ENCODE measurements around the gene CHL1. TPM values are rescaled to one million over a fixed set of nuclear protein-coding genes. Genes with fewer than 3 reads are reported as not detected.
A peak's percentile ranks its signal among the peaks of the same experiment; 100 is the strongest.

CHL1 gene
- total and polyA plus RNA-seq, 2 donors (not counting 1 experiment from before 2014, with no cell fraction given): 0.01 to 0.33 TPM

DNA sequence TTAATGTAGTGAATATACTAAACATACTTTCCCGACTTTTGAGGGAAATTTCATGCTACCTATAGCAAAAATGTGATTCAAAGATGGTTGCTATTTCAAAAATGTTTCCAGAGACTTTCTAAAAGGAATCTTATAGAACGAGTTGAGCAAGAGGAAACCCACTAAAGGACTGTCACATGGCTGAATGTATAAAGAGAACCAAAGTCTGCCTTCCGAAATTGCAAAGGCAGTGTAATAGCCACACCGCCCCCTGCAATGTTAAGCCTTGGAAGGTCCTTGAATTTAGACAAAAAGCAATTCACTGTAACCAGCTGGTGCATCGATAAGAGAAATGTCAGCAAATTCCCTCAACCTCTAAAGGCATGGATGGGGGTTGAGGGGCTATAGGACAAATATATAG is 142.8 kb downstream of the CHL1 start:
- Histone ChIP-seq H3K79me2 (ENCODE audit: control insufficient read depth, insufficient read depth, low read length) (no peaks in the 10 kb centered on the region), H3K27me3 (ENCODE audit: control insufficient read depth, insufficient read depth, low read length) (no peaks in the 10 kb centered on the region), H3K4me2 (ENCODE audit: extremely low read depth, insufficient read depth, low read length) (no peak overlapping the region), H3K9ac (ENCODE audit: insufficient read depth, low read length) (no peak overlapping the region), H3K27ac (ENCODE audit: insufficient read depth, low read length) (no peak overlapping the region), H4K20me1 (ENCODE audit: control insufficient read depth, extremely low read depth, insufficient read depth, low read length) (no peaks in the 10 kb centered on the region), H3K9me3 (ENCODE audit: control insufficient read depth, insufficient read depth, low read depth, low read length) (no peaks in the 10 kb centered on the region), H3K36me3 (ENCODE audit: control insufficient read depth, insufficient read depth, low read length) (no peaks in the 10 kb centered on the region), H3K4me1 (ENCODE audit: control insufficient read depth, extremely low read depth, insufficient read depth, low read length) (no peaks in the 10 kb centered on the region), H2AFZ (ENCODE audit: low read length) (no peak overlapping the region), H3K4me3 (replicated peaks in 1 of 4; ENCODE audit: control extremely low read depth in 1 of 4, insufficient read depth in 1 of 4, low read depth in 3 of 4, low read length in 4 of 4) (no peak overlapping the region)
- DNase-seq (ENCODE audit: low read depth in 2 of 2): no peak
- TF ChIP-seq EZH2 (IDR thresholded peaks at IDR 0.05; ENCODE audit: low read length, missing control alignments): no peak
- TF ChIP-seq, protein P1, sequence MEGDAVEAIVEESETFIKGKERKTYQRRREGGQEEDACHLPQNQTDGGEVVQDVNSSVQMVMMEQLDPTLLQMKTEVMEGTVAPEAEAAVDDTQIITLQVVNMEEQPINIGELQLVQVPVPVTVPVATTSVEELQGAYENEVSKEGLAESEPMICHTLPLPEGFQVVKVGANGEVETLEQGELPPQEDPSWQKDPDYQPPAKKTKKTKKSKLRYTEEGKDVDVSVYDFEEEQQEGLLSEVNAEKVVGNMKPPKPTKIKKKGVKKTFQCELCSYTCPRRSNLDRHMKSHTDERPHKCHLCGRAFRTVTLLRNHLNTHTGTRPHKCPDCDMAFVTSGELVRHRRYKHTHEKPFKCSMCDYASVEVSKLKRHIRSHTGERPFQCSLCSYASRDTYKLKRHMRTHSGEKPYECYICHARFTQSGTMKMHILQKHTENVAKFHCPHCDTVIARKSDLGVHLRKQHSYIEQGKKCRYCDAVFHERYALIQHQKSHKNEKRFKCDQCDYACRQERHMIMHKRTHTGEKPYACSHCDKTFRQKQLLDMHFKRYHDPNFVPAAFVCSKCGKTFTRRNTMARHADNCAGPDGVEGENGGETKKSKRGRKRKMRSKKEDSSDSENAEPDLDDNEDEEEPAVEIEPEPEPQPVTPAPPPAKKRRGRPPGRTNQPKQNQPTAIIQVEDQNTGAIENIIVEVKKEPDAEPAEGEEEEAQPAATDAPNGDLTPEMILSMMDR (conservative IDR thresholded peaks at IDR 0.05 in 1 of 2, IDR thresholded peaks at IDR 0.05 in 1 of 2; ENCODE audit: low read depth in 1 of 2, low read length in 2 of 2): no peak

DNA sequence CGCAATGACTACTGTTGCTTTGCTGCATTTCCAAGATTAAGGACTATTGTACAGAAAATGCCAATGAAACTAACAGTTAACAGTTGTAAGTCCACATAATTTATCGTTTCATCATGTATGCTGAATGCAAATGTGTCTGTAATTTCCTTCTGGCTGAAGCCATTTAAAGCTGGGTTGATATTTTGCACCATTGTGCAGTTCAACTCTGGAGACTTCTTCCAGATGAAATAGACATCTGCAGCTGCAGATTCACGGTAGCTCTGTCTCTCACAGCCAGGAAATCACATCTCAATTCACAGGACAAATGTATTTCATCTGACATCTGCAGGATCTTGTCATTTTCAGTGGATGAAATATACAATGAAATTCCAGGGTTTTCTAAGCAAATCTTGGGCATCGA is 145.4 kb downstream of the CHL1 start:
- Histone ChIP-seq H3K9ac (ENCODE audit: insufficient read depth, low read length) (no peak overlapping the region), H2AFZ (ENCODE audit: low read length) (no peak overlapping the region), H3K9me3 (ENCODE audit: control insufficient read depth, insufficient read depth, low read depth, low read length) (no peaks in the 10 kb centered on the region), H3K4me3 (replicated peaks in 1 of 4; ENCODE audit: control extremely low read depth in 1 of 4, insufficient read depth in 1 of 4, low read depth in 3 of 4, low read length in 4 of 4) (no peak overlapping the region), H3K4me1 (ENCODE audit: control insufficient read depth, extremely low read depth, insufficient read depth, low read length) (no peaks in the 10 kb centered on the region), H3K27ac (ENCODE audit: insufficient read depth, low read length) (no peak overlapping the region), H4K20me1 (ENCODE audit: control insufficient read depth, extremely low read depth, insufficient read depth, low read length) (no peaks in the 10 kb centered on the region), H3K4me2 (ENCODE audit: extremely low read depth, insufficient read depth, low read length) (no peak overlapping the region), H3K79me2 (ENCODE audit: control insufficient read depth, insufficient read depth, low read length) (no peaks in the 10 kb centered on the region), H3K36me3 (ENCODE audit: control insufficient read depth, insufficient read depth, low read length) (no peaks in the 10 kb centered on the region), H3K27me3 (ENCODE audit: control insufficient read depth, insufficient read depth, low read length) (no peaks in the 10 kb centered on the region)
- TF ChIP-seq, protein P1 (conservative IDR thresholded peaks at IDR 0.05 in 1 of 2, IDR thresholded peaks at IDR 0.05 in 1 of 2; ENCODE audit: low read depth in 1 of 2, low read length in 2 of 2): no peak
- TF ChIP-seq EZH2 (IDR thresholded peaks at IDR 0.05; ENCODE audit: low read length, missing control alignments): no peak
- DNase-seq (ENCODE audit: low read depth in 2 of 2): no peak

DNA sequence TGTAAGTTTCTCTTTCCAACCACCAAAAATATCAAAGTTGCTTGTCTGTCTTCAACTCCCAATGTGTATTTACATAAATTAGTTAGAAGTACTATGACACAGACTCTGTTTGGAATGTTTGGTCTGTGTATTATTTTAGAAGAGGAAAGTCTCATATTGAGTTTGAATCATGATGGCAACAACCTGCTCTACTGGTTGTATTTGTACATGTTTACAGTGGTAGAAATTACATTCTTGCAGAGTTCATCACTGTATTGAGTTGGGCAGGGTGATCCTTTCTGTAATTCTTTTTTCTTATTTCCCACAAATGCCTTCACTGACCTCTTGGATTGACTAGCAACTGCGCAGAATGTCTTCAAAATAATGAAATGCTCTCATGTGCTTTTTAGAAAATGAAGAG is 149.6 kb downstream of the CHL1 start:
- no peak overlapping the region for H2AFZ ChIP-seq (ENCODE audit: low read length)
- TF ChIP-seq, protein P1 (conservative IDR thresholded peaks at IDR 0.05 in 1 of 2, IDR thresholded peaks at IDR 0.05 in 1 of 2; ENCODE audit: low read depth in 1 of 2, low read length in 2 of 2): no peak
- TF ChIP-seq EZH2 (IDR thresholded peaks at IDR 0.05; ENCODE audit: low read length, missing control alignments): no peak
- no peak overlapping the region for H3K4me3 ChIP-seq (replicated peaks in 1 of 4; ENCODE audit: control extremely low read depth in 1 of 4, insufficient read depth in 1 of 4, low read depth in 3 of 4, low read length in 4 of 4)
- no peak overlapping the region for H3K27ac ChIP-seq (ENCODE audit: insufficient read depth, low read length)
- H3K36me3 ChIP-seq (ENCODE audit: control insufficient read depth, insufficient read depth, low read length): no peaks in the 10 kb centered on the region
- H3K9ac ChIP-seq (ENCODE audit: insufficient read depth, low read length): no peak overlapping the region
- H3K4me2 ChIP-seq (ENCODE audit: extremely low read depth, insufficient read depth, low read length): no peak overlapping the region
- H3K79me2 ChIP-seq (ENCODE audit: control insufficient read depth, insufficient read depth, low read length): no peaks in the 10 kb centered on the region
- no peaks in the 10 kb centered on the region for H4K20me1 ChIP-seq (ENCODE audit: control insufficient read depth, extremely low read depth, insufficient read depth, low read length)
- H3K9me3 ChIP-seq (ENCODE audit: control insufficient read depth, insufficient read depth, low read depth, low read length): no peaks in the 10 kb centered on the region
- peak; percentile 3 to 26 for DNase-seq (ENCODE audit: low read depth in 2 of 2)
- H3K27me3 ChIP-seq (ENCODE audit: control insufficient read depth, insufficient read depth, low read length): no peaks in the 10 kb centered on the region
- H3K4me1 ChIP-seq (ENCODE audit: control insufficient read depth, extremely low read depth, insufficient read depth, low read length): no peaks in the 10 kb centered on the region

Measured in fibroblast of lung (primary cell).